HG02973 (cell line): ENCODE data around the gene HDLBP.
A peak's percentile ranks its signal among the peaks of the same experiment; 100 is the strongest.

Source experiments
- ATAC-seq: cut with Tn5 transposase; IDR thresholded peaks from one replicate; pipeline ENCODE4 v1.9.1; 2021; ENCODE audit warnings: moderate library complexity; ENCODE audit not compliant: unreplicated experiment

Gene HDLBP

GRCh38 chr2:241315093-241315878, at the start of gene HDLBP:
HDLBP (minus strand) TSS chr2:241315672; CDS start chr2:241266869, 48,803 bp downstream.
- ATAC-seq: peak; percentile 58

GRCh38 chr2:241364781-241365180, 49.3 kb upstream of the HDLBP start:
- ATAC-seq: no peak

GRCh38 chr2:241363426-241363825, 48.0 kb upstream of the HDLBP start:
- ATAC-seq: no peak

- no peak for ATAC-seq
These were observed 44.1 kb upstream of the HDLBP start for GRCh38 chr2:241359481-241360045.

- ATAC-seq: peak; percentile 29
These were observed 43.0 kb upstream of the HDLBP start for GRCh38 chr2:241358470-241358869.

GRCh38 chr2:241357531-241357930, 42.1 kb upstream of the HDLBP start:
- no peak for ATAC-seq

- ATAC-seq: no peak
These were observed 41.4 kb upstream of the HDLBP start for GRCh38 chr2:241356871-241357260.

GRCh38 chr2:241355983-241356870, 40.8 kb upstream of the HDLBP start, which contains the start of gene FARP2:
FARP2 (plus strand) TSS chr2:241356285; CDS start chr2:241373108, 16,823 bp downstream.
- peak; percentile 78 for ATAC-seq

- ATAC-seq: no peak
These were observed 39.5 kb upstream of the HDLBP start for GRCh38 chr2:241354668-241355658.

- no peak for ATAC-seq
These were observed 36.8 kb upstream of the HDLBP start for GRCh38 chr2:241352227-241352626.

- no peak for ATAC-seq
These were observed 36.2 kb upstream of the HDLBP start for GRCh38 chr2:241351640-241352031.

GRCh38 chr2:241350878-241351639, 35.6 kb upstream of the HDLBP start:
- ATAC-seq: no peak

- no peak for ATAC-seq
These were observed 35.0 kb upstream of the HDLBP start for GRCh38 chr2:241350530-241350877.

- no peak for ATAC-seq
These were observed 34.5 kb upstream of the HDLBP start for GRCh38 chr2:241349941-241350340.

GRCh38 chr2:241344925-241345651, 29.6 kb upstream of the HDLBP start:
- no peak for ATAC-seq

GRCh38 chr2:241340631-241341163, 25.2 kb upstream of the HDLBP start:
- ATAC-seq: no peak

- ATAC-seq: no peak
These were observed 24.6 kb upstream of the HDLBP start for GRCh38 chr2:241339839-241340630.

- ATAC-seq: no peak
These were observed 19.3 kb upstream of the HDLBP start for GRCh38 chr2:241334813-241335212.
